HL-60 (cell line): ENCODE data around the gene PAK4.

Source experiments
- DNase-seq, 2 experiments: peaks; one replicate each; pipeline ENCODE4 v3.0.0-alpha.2; 2010 to 2020; ENCODE audit warnings: low read depth in 1 of 2, low spot score in 1 of 2
- H3K27ac ChIP-seq: fragments of 250-450 bp; sonication (Bioruptor Pico); replicated peaks from 2 replicates; pipeline ENCODE4 v1.5.1; 2020; ENCODE audit warnings: mild to moderate bottlenecking, moderate library complexity
- H3K27me3 ChIP-seq: fragments of 250-450 bp; sonication (Bioruptor Pico); 2 replicates; pipeline ENCODE4 v1.5.1; 2021; ENCODE audit warnings: mild to moderate bottlenecking, moderate library complexity; ENCODE audit not compliant: insufficient read depth, poor library complexity, severe bottlenecking
- H3K4me3 ChIP-seq: replicated peaks from 2 replicates; pipeline ENCODE4 v1.5.1; 2011; ENCODE audit warnings: mild to moderate bottlenecking, control low read depth, low read length; ENCODE audit not compliant: insufficient read depth
- GABPA ChIP-seq: IDR thresholded peaks from 2 replicates; pipeline ENCODE4 v1.6.1; 2012; ENCODE audit warnings: low read depth
- POLR2AphosphoS5 ChIP-seq: IDR thresholded peaks from 2 replicates; pipeline ENCODE4 v1.6.1; 2012; ENCODE audit warnings: low read depth
- SPI1 ChIP-seq: IDR thresholded peaks from 2 replicates; pipeline ENCODE4 v1.6.1; 2012; ENCODE audit warnings: low read depth, mild to moderate bottlenecking, borderline replicate concordance
- TF ChIP-seq, protein P1 (sequence below): IDR thresholded peaks from one replicate; pipeline ENCODE4 v1.5.1; 2011; ENCODE audit warnings: low read length, control low read depth, inconsistent platforms; ENCODE audit not compliant: insufficient read depth
- TF ChIP-seq, protein P2 (sequence below): IDR thresholded peaks from 2 replicates; pipeline ENCODE4 v1.6.1; 2012; ENCODE audit warnings: low read depth; ENCODE audit not compliant: insufficient replicate concordance

PAK4 gene

GRCh38 chr19:39146091-39146490 lies 20.5 kb downstream of the PAK4 start:
- Histone ChIP-seq H3K27me3 (no peaks in the 10 kb centered on the region), H3K27ac (no peak overlapping the region), H3K4me3 (no peak overlapping the region)
- TF ChIP-seq POLR2AphosphoS5 (no peak), SPI1 (no peak), GABPA (no peak)
- TF ChIP-seq, protein P1, sequence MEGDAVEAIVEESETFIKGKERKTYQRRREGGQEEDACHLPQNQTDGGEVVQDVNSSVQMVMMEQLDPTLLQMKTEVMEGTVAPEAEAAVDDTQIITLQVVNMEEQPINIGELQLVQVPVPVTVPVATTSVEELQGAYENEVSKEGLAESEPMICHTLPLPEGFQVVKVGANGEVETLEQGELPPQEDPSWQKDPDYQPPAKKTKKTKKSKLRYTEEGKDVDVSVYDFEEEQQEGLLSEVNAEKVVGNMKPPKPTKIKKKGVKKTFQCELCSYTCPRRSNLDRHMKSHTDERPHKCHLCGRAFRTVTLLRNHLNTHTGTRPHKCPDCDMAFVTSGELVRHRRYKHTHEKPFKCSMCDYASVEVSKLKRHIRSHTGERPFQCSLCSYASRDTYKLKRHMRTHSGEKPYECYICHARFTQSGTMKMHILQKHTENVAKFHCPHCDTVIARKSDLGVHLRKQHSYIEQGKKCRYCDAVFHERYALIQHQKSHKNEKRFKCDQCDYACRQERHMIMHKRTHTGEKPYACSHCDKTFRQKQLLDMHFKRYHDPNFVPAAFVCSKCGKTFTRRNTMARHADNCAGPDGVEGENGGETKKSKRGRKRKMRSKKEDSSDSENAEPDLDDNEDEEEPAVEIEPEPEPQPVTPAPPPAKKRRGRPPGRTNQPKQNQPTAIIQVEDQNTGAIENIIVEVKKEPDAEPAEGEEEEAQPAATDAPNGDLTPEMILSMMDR, result no peak
- TF ChIP-seq, protein P2, sequence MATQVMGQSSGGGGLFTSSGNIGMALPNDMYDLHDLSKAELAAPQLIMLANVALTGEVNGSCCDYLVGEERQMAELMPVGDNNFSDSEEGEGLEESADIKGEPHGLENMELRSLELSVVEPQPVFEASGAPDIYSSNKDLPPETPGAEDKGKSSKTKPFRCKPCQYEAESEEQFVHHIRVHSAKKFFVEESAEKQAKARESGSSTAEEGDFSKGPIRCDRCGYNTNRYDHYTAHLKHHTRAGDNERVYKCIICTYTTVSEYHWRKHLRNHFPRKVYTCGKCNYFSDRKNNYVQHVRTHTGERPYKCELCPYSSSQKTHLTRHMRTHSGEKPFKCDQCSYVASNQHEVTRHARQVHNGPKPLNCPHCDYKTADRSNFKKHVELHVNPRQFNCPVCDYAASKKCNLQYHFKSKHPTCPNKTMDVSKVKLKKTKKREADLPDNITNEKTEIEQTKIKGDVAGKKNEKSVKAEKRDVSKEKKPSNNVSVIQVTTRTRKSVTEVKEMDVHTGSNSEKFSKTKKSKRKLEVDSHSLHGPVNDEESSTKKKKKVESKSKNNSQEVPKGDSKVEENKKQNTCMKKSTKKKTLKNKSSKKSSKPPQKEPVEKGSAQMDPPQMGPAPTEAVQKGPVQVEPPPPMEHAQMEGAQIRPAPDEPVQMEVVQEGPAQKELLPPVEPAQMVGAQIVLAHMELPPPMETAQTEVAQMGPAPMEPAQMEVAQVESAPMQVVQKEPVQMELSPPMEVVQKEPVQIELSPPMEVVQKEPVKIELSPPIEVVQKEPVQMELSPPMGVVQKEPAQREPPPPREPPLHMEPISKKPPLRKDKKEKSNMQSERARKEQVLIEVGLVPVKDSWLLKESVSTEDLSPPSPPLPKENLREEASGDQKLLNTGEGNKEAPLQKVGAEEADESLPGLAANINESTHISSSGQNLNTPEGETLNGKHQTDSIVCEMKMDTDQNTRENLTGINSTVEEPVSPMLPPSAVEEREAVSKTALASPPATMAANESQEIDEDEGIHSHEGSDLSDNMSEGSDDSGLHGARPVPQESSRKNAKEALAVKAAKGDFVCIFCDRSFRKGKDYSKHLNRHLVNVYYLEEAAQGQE, result no peak
- no peak for DNase-seq

DNA sequence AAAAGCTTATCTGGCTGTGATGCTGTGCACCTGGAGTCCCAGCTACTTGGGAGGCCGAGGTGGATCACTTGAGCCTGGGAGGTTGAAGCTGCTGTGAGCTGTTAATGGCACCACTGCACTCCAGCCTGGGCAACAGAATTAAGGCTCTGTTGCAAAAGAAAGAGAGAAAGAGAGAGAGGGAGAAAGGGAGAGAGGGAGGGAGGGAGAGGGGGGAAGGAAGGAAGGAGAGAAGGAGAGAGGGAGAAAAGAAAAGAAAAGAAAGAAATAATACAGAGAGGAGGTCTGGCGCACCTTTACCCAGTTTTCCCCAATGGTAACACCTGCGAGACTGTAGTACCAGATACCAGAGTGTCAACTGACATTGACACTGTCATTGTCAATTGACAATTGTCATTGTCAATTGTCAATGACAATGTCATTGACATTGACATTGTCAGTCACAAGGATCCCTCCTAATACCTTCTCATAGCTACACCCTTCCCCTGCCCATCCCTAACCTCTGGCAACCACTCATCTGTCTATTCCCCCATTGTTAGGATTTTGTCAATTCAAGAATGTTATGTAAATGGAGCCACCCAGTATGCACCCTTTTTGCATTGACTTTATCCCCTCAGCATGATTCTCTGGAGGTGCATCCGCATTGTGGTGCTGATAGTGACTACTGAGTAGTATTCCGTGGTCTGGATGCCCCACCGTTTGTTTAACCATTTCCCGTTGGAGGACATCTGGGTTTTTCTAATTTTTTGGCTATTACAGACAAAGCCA lies 21.3 kb downstream of the PAK4 start:
- no peak overlapping the region for H3K4me3 ChIP-seq
- no peaks in the 10 kb centered on the region for H3K27me3 ChIP-seq
- no peak for TF ChIP-seq SPI1
- no peak for TF ChIP-seq GABPA
- TF ChIP-seq, protein P1, result no peak
- TF ChIP-seq POLR2AphosphoS5, result no peak
- TF ChIP-seq, protein P2, result no peak
- no peak overlapping the region for H3K27ac ChIP-seq
- no peak for DNase-seq

- DNase-seq, result no peak
- no peak overlapping the region for H3K4me3 ChIP-seq
- no peaks in the 10 kb centered on the region for H3K27me3 ChIP-seq
- no peak overlapping the region for H3K27ac ChIP-seq
- TF ChIP-seq, protein P1, result no peak
- TF ChIP-seq SPI1 (no peak), GABPA (no peak), POLR2AphosphoS5 (no peak)
- TF ChIP-seq, protein P2, result no peak
Observed at GRCh38 chr19:39147480-39147879, 21.9 kb downstream of the PAK4 start.
